Lung microvascular endothelial cell (primary cell): ENCODE results near the gene EXOC3. TPM values are rescaled to one million over a fixed set of nuclear protein-coding genes. Genes with fewer than 3 reads are reported as not detected.
"Not testable (repeated sequence)": the region's sequence is repeated elsewhere in the genome, so short reads cannot be mapped to it uniquely, and the experiment has no call there.

Experiments
- DNase-seq, 2 donors: peaks; one replicate each; pipeline versions ENCODE4 v3.0.0 to v3.0.0-alpha.2; 2010; ENCODE audit warnings: low read depth in 2 of 2
- total RNA-seq: library from RNA; depleted of rRNA; stranded (reverse); fragments of >200 nt; gene quantifications from 2 replicates; pipeline ENCODE4 v1.2.1, GENCODE V29; 2014

The EXOC3 gene
- total RNA-seq, 1 donor from 2014 or later: 25.0 TPM

DNA sequence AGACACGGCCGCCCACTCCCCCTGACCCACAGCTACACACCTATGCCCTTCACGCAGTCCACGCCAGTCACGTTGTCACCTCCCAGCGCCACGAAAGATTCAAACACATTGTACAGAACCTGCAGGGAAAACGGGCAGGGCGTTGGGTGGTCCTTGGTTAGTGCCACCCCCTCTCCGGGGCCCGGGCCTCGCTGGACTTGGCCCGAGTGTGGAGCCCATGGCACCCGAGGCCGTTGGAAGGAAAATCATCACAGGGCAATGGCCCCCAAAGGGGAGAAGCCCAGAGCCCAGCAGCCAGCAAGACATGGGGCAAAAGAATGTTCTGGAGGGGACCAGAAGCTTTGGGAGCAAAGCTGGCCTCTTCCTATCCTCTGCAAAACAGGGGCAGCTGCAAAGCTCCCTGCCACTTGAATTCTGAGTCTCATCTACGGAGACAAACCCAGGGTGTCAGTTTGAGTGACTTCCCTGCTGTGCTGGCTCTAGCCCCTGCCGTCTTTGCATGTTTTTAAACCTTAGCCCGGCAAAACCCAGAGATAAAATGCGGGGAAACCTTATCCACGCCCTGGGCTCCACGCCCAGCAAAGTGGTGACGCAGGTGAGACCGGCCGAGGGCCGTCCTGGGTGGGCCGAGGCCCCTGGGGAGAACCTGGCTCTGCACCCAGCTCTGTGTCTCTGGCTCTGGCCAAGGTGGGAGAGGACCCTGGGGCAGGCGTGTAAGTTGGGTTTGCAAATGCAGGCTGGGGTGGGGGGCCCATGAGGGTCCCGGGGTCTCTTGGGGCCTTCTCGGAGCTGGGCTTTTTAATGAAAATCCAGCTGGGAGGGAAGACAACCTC is 42.4 kb downstream of the EXOC3 start:
- no peak for DNase-seq

DNA sequence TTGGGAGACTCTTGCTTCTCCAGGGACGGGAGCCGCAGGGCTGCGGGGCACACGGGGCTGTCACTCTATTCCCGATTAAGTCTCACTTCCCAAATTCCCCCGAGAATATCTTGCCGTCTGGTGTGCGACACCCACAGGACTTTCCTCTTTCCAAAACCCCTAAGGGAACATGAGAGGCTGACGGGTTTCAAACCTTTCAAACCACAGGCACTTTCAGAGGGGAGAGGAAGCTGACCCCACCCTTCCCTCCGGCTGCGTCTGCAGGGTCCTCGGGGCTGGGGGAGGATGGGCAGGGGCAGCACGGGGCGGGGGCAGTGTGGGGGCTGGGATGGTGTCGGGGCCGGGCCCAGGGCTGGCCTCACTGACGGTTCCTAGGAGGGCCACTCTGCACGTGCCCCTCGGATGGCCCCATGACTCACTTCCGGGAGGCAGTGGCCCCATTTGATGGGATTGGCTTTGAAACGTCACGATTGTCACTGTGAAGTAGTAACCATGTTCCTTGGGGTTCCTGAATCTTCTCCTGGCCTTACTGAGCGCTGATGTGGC is 43.0 kb downstream of the EXOC3 start:
- DNase-seq: no peak

DNA sequence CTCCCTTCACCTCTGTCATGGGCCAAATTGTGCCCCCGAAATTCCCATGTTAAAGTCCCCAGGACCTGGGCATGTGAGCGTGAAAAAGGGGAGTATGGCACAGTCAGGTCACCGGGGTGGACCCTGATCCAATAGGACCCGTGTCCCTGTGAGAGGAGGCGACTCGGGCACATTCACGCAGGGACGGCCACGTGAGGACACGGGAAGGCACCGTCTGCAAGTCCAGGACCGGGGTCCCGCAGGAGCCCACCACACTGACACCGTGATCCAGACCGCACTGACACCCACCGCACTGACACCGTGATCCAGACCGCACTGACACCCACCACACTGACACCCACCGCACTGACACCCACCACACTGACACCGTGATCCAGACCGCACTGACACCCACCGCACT is 43.6 kb downstream of the EXOC3 start:
- DNase-seq: not testable (repeated sequence)

DNA sequence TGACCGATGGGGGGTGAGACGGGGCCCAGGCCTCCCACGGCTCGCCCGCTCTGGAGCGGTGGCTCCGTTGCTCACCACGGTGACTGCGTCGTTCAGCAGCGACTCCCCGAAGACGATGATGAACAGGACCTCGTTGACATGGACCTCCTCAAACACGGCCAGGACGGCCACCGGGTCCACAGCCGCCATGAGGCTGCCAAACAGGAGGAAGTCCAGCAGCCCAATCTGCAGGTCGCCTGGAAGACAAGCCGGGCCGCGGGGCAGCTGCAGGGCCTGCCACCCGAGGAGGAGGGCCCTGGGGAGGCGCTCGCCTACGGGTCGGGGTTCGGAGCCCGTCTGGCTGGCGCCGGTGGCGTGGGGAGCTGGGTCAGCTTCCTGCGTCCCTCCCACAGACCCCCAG is 45.3 kb downstream of the EXOC3 start:
- DNase-seq: no peak

DNA sequence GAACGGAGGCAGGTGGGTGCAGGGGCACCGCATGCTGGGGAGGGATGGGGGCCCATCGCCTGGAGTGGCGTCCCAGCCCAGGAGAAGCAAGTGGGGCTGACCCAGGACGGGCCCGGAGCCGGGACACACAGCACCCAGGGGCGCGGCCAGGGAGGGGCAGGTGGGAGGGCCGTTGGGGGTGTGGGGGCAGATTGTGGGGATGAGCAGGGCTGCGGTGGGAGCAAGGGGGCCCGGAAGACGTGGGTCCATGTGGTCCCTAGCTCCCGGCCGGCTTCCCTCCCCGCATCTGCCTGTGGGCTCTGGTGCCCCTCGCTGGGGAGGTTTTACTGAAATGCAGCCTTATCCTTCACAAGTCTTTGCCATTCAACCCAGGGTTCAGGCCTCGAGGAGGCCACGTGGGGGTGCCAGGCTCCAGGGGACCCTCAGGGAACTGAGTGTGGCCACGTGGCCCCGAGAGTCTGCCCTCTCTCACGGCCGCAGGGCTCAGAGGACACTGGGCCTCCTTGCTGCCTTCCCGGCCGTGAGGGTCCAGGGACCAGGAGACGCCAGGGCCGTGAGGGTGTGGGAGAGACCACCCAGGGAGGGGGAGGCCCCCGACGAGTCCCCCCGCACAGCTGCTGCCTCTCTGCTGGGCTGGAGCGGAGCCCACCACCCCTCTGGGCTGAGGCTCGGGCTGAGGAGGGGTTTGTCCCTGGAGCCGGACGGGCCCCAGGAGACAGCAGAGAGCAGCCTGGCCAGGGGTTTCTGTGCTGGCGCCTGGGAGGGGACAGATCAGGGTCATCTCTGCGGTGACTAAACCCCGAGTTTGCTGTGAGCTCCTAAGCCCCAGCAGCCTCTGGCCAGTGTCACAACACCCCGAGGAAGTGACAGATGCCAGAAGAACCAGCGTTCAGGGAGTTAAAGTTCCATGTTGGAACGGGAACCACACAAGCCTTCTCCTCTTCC is 46.0 kb downstream of the EXOC3 start:
- DNase-seq: no peak

DNA sequence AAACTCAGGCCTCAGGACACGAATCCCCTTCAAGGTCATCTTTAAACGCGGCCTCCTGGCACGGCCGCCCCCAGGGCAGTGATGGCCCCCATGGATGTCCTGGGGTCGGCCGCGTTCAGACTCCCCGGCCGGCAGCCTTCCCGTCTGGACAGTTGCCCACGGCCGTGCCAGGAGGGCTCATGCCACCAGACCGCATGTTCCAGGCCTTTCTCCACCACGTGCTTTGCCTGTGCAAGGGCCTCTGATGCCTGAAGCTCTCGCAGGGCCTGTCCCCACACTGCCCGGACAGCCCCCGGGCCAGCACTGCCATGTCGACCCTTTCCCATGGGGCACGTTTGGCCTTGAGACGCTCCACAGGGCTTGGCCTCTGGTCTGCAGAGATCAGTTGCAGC is 46.7 kb downstream of the EXOC3 start:
- DNase-seq: no peak

DNA sequence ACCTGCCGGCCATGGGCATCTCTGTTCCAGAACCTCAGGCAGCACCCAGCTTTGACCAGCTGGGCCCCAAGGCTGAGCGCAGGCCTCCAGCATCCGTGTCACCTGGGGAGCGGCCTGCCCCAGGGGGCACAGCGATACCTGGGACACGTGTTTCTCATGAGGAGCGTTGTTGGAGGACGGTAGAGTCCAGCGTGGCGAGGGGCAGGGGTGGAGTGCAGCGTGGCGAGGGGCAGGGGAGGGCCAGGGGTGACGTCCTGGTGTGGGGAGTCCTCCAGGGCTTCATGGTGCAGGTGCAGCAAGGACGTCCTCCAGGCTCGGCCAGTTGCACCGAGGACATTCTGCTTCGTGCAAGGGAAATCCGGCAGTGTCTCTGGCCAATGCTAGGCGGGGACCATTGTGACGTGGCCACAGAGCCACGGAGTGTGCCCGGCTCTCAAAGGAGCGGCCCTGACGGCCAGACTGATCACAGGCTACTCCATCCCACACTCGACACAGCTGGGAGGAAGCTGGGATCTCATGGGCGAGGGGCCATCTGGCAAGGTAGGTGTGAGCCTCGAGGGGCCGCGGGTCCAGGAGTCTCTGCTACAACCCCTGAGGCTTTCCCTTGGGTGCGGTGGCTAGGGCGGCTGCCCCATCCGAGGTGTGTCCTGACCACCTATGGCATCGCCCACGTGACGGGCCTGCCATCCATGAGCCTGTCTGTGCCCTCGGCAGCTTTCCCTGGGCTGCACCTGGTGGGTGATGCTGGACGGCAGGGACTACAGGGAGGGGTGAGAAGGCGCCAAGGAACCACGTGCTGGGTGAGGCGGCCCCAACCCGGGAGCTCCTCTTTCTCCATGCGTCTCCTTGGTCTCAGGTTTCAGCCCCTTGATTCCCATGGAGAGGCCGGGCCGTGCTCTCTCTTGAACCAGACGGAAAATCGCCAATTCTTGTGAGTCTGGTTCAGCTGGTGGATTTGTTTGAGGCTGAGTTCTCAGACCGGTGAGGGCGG is 47.4 kb downstream of the EXOC3 start:
- no peak for DNase-seq

DNA sequence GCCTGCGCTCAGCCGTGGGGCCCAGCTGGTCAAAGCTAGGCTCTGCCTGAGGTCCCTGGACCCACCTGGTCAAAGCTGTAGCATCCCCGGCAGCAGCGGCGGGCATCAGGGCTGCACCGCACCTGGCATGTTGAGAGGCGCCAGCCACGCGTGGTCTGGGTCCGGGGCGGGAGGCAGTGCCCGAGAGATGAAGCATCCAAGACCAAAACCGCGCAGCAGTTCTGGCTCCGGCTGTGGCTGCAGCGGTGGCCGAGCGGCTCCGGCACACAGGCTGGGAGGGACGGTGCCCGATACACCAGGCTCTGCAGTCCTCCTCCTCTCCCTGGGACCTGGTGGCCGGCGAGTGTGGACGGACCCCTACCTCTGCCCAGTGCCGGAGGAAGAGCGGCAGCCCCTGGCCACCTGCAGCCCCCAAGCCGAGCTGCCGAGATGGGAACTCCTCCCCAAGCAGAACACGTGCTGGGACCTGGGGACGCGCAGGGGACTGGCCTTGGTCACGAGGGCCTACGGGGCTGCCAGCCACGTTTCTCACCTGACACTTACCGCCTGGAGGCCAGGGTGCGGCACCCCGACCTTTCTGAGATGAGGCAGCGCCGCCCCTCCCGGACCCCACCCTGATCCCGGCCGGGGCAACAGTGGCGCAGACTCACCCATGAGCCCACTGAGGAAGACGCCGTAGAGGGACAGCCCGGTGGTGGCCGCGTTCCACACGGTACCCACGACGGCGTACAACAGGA is 48.3 kb downstream of the EXOC3 start:
- no peak for DNase-seq

DNA sequence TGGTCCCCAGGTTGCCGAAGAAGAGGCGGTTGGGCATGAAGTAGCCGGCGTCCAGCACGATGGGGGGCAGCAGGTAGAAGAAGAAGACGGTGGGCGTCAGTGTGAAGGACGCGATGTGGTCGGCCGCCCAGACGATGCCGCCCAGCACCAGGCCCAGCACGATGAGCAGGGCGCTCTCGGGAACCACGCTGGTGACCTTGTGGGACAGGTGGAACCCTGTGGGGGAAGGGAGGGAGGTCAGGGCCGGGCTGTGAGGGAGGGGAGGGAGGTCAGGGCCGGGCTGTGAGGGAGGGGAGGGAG is 48.8 kb downstream of the EXOC3 start:
- no peak for DNase-seq

DNA sequence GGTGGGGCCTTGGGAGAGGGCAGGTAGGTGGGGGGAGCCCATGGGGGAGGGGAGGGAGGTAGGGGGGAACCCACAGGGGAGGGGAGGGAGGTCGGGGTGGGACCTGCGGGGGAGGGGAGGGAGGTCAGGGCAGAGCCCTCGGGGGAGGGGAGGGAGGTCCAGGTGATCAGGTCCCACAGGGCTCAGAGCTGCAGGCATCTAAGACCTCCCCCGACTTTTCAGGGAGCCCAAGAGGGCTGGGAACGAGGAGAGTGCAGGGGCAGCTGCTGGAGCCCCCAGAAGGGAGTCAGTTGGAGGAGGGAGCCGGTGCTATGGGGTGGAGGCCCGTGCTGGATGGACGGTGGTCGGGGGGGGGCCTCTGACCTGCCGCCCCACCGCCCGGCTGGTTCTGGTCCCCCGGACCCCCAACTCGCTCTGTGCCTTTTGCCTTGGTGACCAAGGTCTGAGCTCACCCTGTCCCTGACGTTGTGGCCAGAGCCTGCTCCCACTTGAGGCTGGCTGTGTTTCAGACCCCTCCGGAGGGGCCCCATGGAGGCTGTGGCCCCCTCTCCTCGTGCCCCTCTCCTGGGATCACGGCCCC is 49.4 kb downstream of the EXOC3 start:
- DNase-seq: no peak

DNA sequence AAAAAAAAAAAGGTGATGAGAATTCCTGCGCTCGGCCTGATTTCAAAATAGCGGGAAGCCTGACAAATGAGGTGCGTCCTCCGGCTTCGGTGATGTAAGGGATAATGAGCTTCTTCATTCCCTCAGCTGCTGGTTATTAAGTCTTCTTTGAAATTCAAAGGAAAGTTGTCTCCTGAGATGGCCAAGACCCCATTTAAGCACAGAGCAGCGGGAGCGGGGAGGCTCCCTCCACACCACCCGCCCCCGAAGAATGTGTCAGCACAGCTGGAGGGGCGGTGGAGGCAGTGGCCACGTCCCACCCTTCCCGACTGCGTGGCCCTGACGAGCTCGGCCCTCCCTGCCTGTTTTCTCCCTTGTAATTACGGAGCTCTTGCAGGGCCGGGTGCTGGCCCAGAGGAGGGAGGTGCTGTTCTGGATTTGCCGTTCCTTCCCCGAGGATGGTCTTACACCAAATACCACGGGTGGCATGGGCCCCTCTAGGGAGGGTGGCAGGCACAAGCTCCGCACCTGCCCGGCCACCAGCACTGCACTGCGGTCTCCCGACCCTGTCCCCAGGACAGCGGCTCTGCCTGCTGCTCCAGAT is 50.2 kb downstream of the EXOC3 start:
- no peak for DNase-seq

DNA sequence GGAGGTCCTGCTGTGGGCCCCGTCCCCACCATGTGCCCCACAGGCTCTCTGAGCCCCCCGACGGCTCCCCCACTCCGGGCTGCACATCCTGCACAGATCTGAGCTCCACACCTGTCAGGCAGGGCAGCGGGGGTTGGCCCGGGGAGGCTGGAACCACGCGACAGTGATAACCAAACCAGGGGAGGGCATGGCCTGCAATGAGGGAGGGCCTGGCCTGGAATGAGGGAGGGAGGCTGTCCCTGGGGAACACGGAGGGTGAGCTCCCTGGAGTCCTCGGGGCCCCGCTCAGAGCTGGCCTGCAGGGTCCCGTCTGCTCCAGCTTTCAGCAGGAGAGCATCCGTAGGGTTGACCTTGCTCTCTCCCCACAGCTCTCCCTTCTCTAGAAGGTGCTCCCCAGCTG is 50.8 kb downstream of the EXOC3 start:
- no peak for DNase-seq

DNA sequence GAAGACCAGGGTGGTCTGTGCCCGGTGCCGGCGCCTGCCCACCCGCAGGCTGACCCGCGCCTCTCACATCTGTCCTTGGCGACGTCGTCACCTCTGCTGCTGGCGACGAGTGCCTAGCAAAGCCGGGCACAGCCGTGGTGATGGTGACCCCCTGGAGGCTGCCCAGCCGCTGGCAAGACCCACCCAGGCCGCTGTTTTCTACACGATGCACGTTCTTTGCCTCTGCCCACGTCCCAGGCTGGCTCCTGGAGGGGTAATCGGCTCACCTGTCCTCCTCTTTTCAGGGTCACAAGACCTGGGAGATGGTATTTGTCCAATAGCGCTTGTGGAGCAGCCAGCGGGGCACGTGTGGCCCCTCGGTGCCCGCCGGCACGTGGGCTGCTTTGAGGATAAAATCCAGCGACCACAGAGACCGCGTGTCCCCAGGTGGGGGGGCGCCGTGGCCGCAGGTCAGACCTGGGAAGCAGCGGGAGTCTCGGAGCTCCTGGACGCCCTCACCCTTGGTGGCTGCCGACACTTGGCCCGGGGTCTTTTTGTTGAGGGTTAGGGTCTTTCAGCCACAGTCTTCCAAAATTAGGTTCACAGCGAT is 51.8 kb downstream of the EXOC3 start:
- no peak for DNase-seq

DNA sequence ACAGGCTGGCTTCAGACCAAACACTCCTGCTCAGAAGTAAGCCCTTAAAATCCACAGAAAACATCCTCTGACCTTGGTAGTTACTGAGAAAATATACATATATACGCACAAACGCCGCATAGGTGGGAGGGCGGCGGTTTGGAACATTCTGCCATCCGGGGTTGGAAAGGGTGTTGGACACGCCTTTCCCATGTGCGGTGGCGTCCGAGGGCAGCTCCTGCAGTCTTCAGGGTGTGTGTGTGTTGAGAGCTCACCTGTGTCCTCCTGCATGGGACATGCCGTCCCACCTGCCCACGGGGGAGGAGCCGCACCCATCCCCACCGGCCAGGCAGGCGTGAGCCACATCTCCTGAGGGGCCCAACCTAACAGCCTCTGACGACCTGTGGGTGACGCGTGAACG is 53.1 kb downstream of the EXOC3 start:
- no peak for DNase-seq

DNA sequence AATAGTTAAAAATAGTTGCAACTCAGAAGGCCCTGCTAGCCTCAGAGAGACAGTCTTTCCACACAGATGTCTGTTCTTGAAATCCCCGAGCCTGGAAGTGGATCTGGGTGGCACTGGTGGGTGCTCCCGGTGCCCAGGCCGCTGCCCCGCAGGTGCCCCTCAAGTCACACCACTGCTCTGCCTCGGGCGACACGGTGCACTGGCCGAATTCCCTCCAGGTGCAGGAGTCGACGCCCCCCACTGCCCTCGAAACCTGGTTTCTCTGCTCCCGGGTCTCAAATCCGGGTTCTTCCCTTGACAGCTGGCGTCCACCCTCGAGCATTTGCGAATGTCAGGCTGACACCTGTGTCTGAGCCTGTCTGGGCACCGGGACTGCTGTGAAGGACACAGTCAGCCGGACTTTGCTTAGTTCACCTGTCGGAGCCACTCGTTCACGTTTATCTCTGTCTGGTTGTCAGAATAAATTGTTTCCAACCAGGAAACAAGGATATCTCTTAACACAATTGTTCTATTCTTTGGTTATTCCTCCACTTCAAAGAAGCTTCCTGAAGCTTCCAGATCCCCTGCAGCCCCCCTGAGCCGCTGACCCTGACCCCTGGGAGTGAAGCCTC is 54.2 kb downstream of the EXOC3 start:
- DNase-seq: no peak

DNA sequence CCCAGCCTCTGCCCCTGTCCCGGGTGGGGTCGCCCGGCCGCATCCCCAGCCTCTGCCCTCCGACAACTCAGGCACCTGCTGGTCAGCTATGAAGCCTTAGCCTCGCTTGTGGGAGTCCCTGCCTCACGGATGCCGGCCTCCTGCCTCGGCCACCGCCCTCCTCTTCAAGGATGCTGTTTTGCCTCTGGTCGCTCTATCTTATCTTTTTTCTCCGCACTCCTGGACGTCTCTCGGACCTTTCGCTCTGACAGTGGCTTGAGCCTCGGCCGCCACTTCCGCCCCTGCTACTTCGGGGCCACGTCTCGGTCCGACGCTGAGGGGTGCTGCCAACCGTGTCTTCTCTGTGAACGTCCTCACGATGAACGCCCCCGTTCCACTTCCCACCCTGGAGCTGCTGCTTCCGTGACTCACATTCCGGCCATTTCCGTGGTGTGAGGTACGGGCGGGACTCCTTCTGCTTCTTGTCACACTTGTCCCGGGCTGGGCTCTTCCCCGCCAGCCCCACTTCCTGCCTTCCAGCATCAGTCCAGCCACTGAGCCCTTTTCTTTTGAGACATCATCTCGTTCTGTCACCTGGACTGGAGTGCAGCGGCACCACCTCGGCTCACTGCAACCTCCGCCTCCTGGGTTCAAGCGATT is 55.0 kb downstream of the EXOC3 start:
- no peak for DNase-seq

DNA sequence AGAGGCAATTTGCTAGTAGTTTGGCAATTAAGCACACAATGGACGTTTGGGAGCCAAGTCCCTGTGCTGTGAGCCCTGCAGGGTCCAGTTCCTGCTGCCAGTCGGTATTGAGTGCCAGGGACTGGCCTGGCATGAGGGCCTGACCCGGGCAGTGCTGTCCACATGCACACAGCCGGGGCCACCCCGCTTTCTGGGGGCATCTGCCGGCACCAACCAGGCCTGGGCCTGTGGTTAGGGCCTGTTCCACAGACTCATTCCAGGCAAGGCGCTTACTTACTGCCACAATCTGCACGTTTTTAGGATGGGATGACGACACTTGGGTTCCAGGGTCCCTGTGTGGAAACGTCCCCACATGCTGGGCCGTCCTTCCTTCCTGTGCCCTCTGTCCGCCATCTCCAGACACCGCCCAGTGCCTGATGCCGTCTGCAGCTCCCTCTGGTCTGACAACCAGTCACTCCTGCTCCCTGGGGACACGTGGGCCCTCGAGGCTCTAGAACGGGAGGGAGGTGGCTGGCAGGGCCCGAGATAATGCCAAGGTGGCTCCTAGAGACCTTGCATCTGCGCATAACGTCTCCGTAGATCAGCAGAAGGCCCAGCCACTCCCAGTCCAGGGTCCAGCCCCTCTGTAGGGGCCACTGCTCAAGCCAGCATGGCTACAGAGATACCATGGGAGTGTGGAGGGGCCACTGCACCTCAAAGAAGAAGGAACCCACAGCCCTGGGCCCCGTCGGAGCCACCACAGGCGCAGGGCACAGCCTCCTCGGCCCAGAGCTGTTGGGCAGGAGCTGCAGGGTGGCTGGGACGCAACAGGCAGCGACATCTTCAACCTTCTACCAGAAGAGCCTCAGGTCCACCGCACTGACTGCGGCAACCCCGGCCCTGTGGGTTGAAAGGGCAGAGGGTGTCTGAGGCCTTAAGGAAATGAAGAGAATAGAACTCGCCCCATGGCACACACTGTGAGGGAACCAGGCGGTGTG is 56.5 kb downstream of the EXOC3 start:
- DNase-seq: no peak
